Naive B cell (primary cell): ENCODE results near the gene RABGAP1L. TPM values are rescaled to one million over a fixed set of nuclear protein-coding genes. Genes with fewer than 3 reads are reported as not detected.
A peak's percentile ranks its signal among the peaks of the same experiment; 100 is the strongest.

ENCODE experiments used
- ATAC-seq, 2 donors: fragments of 150-1000 bp; cut with Tn5 transposase; 2 replicates each; pipeline ENCODE4 v1.10.0; 2021; ENCODE audit warnings: low read depth in 2 of 2, mild to moderate bottlenecking in 2 of 2, moderate library complexity in 2 of 2
- DNase-seq: peaks from one replicate; pipeline ENCODE4 v3.0.0; 2022
- H3K27ac Mint-ChIP-seq, 6 donors: one replicate each; pipeline ENCODE4 v1.8.0; 2020 to 2022; ENCODE audit warnings: mild to moderate bottlenecking in 6 of 6, mixed read lengths in 6 of 6, moderate library complexity in 5 of 6, inconsistent platforms in 2 of 6
- H3K27me3 Mint-ChIP-seq, 3 donors: one replicate each; pipeline ENCODE4 v1.8.0; 2021 to 2022; ENCODE audit warnings: mixed read lengths in 3 of 3, mild to moderate bottlenecking in 1 of 3
- H3K36me3 Mint-ChIP-seq, 2 donors: one replicate each; pipeline ENCODE4 v1.8.0; 2020 to 2022; ENCODE audit warnings: mixed read lengths in 2 of 2, inconsistent platforms in 1 of 2, mild to moderate bottlenecking in 1 of 2
- H3K4me1 Mint-ChIP-seq, 3 donors: one replicate each; pipeline ENCODE4 v1.8.0; 2020 to 2022; ENCODE audit warnings: mixed read lengths in 3 of 3, inconsistent platforms in 1 of 3, mild to moderate bottlenecking in 1 of 3, moderate library complexity in 1 of 3
- H3K4me3 Mint-ChIP-seq, 8 donors: one replicate each; pipeline ENCODE4 v1.8.0; 2020 to 2022; ENCODE audit warnings: mild to moderate bottlenecking in 8 of 8, mixed read lengths in 8 of 8, moderate library complexity in 8 of 8, inconsistent platforms in 2 of 8
- H3K9me3 Mint-ChIP-seq, 7 donors: one replicate each; pipeline ENCODE4 v1.8.0; 2020 to 2022; ENCODE audit warnings: mixed read lengths in 7 of 7, mild to moderate bottlenecking in 5 of 7, inconsistent platforms in 2 of 7, moderate library complexity in 1 of 7
- polyA plus RNA-seq, 6 donors: library from polyadenylated mRNA; unstranded; fragments of 300-500 nt; fragmentation: Illumina TruSeq; gene quantifications; one replicate each; pipeline ENCODE4 v1.2.3, GENCODE V29; 2021; ENCODE audit warnings: low read depth in 6 of 6

The RABGAP1L gene
- polyA plus RNA-seq, 6 donors from 2014 or later: 24.0 to 90.2 (median 79.0) TPM

DNA sequence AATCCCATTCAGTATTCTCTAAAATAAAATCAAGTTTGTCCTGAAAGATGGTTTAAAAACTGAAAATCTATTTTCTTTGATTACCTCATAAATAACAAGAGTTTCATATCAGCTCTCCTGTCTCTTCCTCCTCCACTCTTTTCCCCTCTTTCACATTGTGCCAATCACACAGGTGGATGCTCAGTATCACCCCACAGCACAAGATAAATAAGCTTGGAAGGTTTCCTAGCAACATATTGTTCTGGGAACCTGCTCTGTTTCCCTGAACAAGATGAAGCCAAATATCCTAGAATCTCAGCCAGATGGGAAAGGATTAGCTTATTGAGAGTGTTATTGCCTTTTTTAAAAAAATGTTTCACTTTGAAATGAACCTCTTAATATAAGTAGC is 794.7 kb downstream of the RABGAP1L start:
- H3K27me3 Mint-ChIP-seq: no peaks in the 10 kb centered on the region
- DNase-seq (no peak), ATAC-seq (no peak)
- peaks cover 36 to 47% (median 41%) of the 10 kb centered on the region in 3 donors for H3K4me1 Mint-ChIP-seq
- peaks cover 0 to 8% of the 10 kb centered on the region in 2 donors for H3K36me3 Mint-ChIP-seq
- peak overlapping the region in 6 of 8 donors; percentile 17 to 77 (median 60) for H3K4me3 Mint-ChIP-seq
- H3K27ac Mint-ChIP-seq: peak overlapping the region; percentile 39 to 89 (median 74)
- no peaks in the 10 kb centered on the region for H3K9me3 Mint-ChIP-seq

DNA sequence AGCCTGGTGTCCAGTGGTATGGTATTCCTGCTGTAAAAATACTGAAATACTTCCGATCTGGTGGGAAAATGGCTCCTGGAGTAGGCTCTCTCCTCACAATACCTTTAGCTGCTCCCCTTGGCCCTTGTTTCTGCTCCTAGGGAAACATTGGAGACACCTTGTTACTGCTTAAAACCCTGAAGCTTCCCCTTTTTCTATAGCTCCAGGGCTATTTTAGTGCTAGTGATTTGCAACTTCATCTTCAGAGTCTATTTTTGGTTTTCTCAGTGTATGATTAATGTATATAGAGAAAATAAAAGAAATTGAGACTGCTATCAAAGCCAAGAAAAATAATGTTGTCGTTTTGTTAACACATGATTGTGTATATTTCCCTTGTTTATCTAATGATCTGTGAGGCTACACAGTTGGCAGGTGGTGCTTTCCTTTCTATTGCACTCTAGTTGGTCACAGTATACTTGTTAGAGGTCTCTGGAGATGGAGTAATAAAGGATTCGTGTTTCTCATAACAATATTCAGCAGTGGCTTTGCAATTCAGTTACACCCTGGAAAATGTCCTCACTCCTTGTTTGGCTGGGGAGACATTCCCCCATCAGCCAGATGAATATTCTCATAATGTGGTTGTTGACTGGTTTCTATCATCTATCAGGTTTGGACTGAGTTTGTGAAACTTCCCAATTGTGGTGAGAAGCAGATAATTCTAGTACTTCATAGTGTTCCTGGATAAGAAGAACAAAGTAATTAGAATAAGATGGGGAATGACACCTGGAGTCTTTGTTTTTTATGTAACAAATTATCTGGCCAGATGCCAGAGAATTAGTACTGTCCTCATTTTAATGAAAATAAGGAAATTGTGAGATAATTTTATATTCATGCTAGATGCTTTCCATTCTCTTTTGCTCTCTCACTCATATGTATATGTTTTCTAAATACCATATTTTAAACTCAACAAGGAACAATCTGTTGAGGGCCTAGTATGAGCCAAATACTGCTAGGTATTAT is 795.6 kb downstream of the RABGAP1L start:
- Mint-ChIP-seq H3K4me3 (peak overlapping the region in 7 of 8 donors; percentile 25 to 77 (median 52)), H3K4me1 (peaks cover 31 to 47% (median 41%) of the 10 kb centered on the region in 3 donors), H3K27me3 (no peaks in the 10 kb centered on the region), H3K36me3 (peaks cover 5 to 8% of the 10 kb centered on the region in 2 donors), H3K9me3 (no peaks in the 10 kb centered on the region), H3K27ac (peak overlapping the region; percentile 46 to 89 (median 84))
- DNase-seq: no peak
- no peak for ATAC-seq

DNA sequence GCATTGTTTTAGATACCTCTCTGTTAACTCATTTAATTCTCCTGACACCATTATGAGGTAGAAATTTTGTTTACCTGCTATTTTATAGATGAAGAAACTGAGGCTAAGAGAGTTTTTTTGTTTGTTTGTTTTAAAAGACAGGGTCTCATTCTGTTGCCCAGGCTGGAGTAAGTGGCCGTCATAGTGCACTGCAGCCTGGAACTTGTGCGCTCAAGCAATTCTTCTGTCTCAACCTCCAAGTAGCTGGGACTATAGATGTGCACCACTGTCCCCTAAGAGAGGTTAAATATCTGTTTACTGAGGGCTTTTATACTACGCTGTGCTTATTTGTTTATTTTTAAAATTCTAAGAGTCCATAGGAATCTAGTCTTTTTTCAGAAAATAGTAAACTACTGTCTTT is 796.8 kb downstream of the RABGAP1L start:
- Mint-ChIP-seq H3K27ac (peak overlapping the region in 2 of 6 donors; percentile 21 to 30), H3K9me3 (no peaks in the 10 kb centered on the region), H3K27me3 (no peaks in the 10 kb centered on the region), H3K36me3 (peaks cover 6 to 8% of the 10 kb centered on the region in 2 donors), H3K4me3 (no peak overlapping the region), H3K4me1 (peaks cover 31 to 47% (median 38%) of the 10 kb centered on the region in 3 donors)
- ATAC-seq (no peak), DNase-seq (no peak)

DNA sequence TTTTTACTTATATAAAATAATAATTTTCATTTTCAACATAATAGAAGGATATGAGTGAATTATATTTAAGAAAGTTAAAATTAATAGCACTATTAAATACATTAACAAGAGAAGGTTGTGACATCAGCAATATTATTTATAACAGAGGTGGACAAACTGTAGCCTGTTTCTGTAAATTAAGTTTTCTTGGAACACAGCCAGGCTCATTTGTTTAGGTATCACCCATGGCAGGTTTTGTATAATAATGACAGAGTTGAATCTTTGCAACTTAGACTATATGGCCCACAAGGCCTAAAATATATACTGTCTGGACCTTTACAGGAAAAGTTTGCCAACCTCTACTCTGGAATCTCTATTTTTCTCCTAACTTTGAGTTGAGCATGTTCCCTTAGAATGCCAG is 797.7 kb downstream of the RABGAP1L start:
- ATAC-seq (no peak), DNase-seq (no peak)
- Mint-ChIP-seq H3K4me3 (no peak overlapping the region), H3K4me1 (peaks cover 31 to 42% (median 37%) of the 10 kb centered on the region in 3 donors), H3K27me3 (no peaks in the 10 kb centered on the region), H3K27ac (no peak overlapping the region), H3K36me3 (peaks cover 6 to 8% of the 10 kb centered on the region in 2 donors), H3K9me3 (no peaks in the 10 kb centered on the region)

DNA sequence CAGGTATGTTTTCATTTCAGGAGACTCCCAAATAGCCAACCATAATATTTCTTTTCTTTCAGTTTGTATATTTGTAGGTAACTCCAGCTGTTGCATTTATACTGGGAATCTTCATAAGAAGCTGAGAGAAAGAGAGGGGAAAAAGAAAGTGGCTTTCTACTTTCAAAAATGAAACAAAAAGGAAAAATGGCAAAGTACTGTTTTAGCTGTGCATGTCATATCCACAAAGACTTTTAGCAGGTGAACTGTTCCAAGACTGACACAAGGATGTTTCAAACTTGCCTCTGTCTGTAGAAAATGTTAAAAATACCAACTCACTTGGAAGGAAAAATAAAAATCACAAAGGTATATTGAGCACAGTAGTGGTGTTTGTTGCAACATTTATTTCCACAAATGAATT is 798.5 kb downstream of the RABGAP1L start:
- H3K27ac Mint-ChIP-seq: peak overlapping the region in 4 of 6 donors; percentile 5 to 78 (median 54)
- ATAC-seq: no peak
- H3K4me1 Mint-ChIP-seq: peaks cover 31 to 40% (median 37%) of the 10 kb centered on the region in 3 donors
- DNase-seq: no peak
- no peaks in the 10 kb centered on the region for H3K9me3 Mint-ChIP-seq
- H3K27me3 Mint-ChIP-seq: no peaks in the 10 kb centered on the region
- H3K4me3 Mint-ChIP-seq: no peak overlapping the region
- H3K36me3 Mint-ChIP-seq: peaks cover 6 to 8% of the 10 kb centered on the region in 2 donors

DNA sequence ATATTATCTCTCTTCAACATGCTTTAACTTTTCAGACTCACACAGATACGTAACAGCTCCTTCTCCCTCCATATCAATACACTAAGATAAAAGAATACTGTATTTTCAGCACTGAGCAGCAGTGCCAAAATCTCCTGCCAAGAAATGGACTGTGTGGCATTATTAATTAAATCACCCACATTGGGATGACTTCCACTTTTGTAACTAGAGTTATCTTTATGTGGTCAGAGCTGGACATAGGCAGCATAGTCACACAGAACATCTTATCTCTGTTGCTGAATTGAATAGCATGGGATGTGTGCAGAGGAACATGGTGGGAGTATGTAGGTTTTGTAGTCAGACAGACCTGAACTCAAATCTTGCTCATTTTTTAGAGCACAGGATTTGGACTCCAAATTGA is 799.1 kb downstream of the RABGAP1L start:
- Mint-ChIP-seq H3K27ac (no peak overlapping the region), H3K4me3 (no peak overlapping the region), H3K4me1 (peaks cover 29 to 37% (median 33%) of the 10 kb centered on the region in 3 donors), H3K27me3 (no peaks in the 10 kb centered on the region), H3K9me3 (no peaks in the 10 kb centered on the region), H3K36me3 (peaks cover 6 to 8% of the 10 kb centered on the region in 2 donors)
- no peak for ATAC-seq
- DNase-seq: no peak

DNA sequence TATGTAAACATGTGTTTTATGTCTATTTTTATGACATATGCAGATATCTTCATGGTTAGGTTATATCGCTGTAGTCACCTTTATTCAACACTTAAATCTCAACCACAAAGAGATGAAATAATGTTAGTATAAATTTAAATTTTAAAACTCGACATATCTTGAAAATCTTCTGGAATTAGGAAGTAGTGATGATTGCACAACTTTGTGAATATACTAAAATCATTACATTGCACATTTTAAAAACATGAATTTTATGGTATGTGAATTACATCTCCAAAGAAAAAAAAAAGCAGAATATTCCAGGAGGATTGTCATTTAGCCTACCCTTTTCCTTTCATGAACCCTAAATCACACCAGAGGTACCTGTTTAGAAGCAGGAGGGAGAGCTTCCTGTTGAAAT is 801.0 kb downstream of the RABGAP1L start:
- H3K9me3 Mint-ChIP-seq: no peaks in the 10 kb centered on the region
- no peak overlapping the region for H3K4me3 Mint-ChIP-seq
- DNase-seq (no peak), ATAC-seq (no peak)
- H3K36me3 Mint-ChIP-seq: peaks cover 6 to 8% of the 10 kb centered on the region in 2 donors
- peak overlapping the region in 1 of 6 donors; percentile 40 for H3K27ac Mint-ChIP-seq
- H3K4me1 Mint-ChIP-seq: peaks cover 25 to 36% (median 26%) of the 10 kb centered on the region in 3 donors
- no peaks in the 10 kb centered on the region for H3K27me3 Mint-ChIP-seq

DNA sequence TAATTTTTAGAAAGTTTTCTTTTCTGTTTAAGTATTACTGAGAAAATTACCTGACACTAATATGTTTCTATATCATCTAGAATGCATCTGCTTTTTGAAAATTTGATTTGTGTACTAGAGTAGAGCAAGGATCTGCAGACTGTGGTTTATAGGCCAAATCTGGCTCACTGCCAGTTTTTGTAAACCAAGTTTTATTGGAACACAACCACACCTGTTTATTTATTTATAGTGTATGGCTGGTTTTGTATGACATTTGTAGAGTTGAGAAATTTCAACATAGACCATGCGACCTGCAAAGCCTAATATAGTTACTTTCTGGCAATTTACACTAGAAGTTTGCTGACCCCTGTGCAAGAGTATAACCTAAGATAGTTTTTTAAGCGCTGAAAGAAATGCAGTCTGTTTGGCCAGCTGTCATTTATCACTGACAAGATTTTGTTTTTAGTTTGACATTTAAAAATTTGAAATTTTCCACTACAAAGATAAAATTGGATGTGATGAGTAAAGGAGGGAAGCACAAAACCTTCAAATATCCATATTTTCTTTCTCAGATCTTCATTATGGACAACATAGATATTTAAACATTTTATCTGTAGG is 804.3 kb downstream of the RABGAP1L start:
- H3K27ac Mint-ChIP-seq: peak overlapping the region in 2 of 6 donors; percentile 28 to 68
- no peak for ATAC-seq

DNA sequence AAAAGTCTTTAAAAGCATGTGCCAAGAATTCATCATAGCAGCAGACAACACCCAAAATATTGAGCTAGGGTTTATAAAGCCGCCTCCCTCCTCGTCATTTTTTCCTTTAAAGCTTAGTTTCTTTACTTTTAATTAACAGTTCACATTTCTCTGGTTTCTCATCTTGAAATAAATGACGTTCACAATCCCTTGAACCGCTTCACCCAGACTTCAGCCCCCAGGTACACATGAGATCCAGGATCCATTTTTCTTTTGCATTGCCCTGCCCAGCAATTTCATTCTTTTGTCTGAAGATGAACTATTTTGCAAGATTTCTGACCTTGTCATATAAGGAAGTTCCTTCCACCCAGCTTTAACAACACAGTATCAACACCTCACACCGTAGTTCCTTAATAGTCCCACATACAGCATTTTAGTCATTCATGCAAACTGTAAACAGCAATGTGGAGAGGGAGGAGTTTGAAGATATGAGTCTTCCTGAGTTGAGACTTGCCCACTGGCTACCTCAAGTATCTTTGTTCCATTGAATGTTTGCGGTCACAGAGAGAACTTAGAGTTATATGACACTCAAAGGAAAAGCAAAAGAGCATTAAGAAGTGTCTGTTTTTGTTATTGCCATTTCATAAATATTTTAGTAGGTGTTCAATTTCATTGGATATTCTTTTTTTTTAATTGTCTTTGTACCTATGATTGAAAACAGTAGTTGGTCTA is 805.1 kb downstream of the RABGAP1L start:
- peaks cover 34 to 57% (median 46%) of the 10 kb centered on the region in 3 donors for H3K4me1 Mint-ChIP-seq
- H3K36me3 Mint-ChIP-seq: peaks cover 0 to 6% of the 10 kb centered on the region in 2 donors
- DNase-seq: no peak
- H3K4me3 Mint-ChIP-seq: peak overlapping the region in 6 of 8 donors; percentile 1 to 46 (median 16)
- no peaks in the 10 kb centered on the region for H3K27me3 Mint-ChIP-seq
- peak overlapping the region in 5 of 6 donors; percentile 60 to 83 (median 68) for H3K27ac Mint-ChIP-seq
- peak; percentile 74 to 76 for ATAC-seq
- H3K9me3 Mint-ChIP-seq: no peaks in the 10 kb centered on the region

More for the DNA sequence above, 804.3 kb downstream of the RABGAP1L start:
- no peaks in the 10 kb centered on the region for H3K27me3 Mint-ChIP-seq
- peaks cover 27 to 49% (median 40%) of the 10 kb centered on the region in 3 donors for H3K4me1 Mint-ChIP-seq
- no peaks in the 10 kb centered on the region for H3K9me3 Mint-ChIP-seq
- peaks cover under 1 to 6% of the 10 kb centered on the region in 2 donors for H3K36me3 Mint-ChIP-seq
- no peak overlapping the region for H3K4me3 Mint-ChIP-seq
- no peak for DNase-seq

DNA sequence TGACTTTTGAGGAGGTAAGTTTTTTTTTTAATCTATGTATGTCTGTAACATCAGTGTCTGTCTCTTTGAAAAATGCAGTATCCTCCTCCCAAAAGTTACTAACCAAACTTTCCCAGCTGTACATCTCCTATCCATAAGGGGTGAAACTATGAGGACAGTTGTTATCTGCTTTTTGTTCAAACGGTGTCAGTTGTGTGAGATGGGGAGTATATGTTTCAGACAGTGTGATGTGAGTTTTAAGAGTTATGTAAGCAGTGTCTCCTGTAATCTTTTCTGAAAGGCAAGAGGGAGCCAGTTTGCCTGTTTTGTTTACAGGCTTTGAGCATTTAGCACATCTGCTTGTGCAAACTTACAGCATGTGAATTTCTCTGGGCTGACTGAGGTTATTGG is 805.6 kb downstream of the RABGAP1L start:
- Mint-ChIP-seq H3K27ac (peak overlapping the region; percentile 17 to 83 (median 70)), H3K27me3 (no peaks in the 10 kb centered on the region), H3K4me3 (peak overlapping the region in 3 of 8 donors; percentile 21 to 46 (median 31)), H3K9me3 (no peaks in the 10 kb centered on the region), H3K36me3 (peaks cover 0 to under 1% of the 10 kb centered on the region in 2 donors), H3K4me1 (peaks cover 35 to 61% (median 46%) of the 10 kb centered on the region in 3 donors)
- ATAC-seq: no peak
- DNase-seq: no peak

DNA sequence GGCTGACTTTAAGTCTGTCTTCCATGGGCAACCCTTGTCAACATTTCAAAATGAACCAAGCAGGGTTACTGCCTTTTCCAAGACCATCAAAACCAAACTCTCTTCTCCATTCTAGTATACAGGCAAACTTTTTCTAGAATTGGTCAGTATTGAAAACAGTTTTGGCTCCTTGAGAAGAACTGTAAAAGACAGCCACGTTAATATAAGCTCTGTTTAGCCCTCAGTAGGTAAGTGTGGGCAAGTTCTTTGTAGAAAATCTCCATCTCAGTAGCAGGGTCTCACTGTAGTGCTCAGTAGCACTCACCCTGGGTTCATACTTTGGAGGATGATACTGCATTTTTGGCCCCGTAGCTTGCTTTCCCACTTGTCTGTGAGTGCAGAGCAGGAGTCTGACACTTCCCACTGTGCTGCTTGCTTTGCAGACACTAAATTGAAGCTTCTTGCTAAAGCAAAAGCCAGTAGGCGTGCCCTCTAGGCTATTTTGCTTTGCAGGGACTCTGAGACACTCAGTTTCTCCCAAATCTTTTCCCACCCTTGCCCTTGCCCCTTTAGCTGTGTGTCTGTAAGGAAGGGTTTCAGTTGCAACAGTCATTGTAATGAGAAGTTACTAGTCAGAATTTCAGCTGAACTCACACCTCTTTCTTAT is 806.2 kb downstream of the RABGAP1L start:
- no peaks in the 10 kb centered on the region for H3K36me3 Mint-ChIP-seq
- H3K27me3 Mint-ChIP-seq: no peaks in the 10 kb centered on the region
- H3K9me3 Mint-ChIP-seq: no peaks in the 10 kb centered on the region
- H3K4me3 Mint-ChIP-seq: peak overlapping the region in 4 of 8 donors; percentile 31 to 65 (median 52)
- ATAC-seq: no peak
- peak overlapping the region in 4 of 6 donors; percentile 17 to 83 (median 65) for H3K27ac Mint-ChIP-seq
- no peak for DNase-seq
- peaks cover 35 to 61% (median 46%) of the 10 kb centered on the region in 3 donors for H3K4me1 Mint-ChIP-seq

DNA sequence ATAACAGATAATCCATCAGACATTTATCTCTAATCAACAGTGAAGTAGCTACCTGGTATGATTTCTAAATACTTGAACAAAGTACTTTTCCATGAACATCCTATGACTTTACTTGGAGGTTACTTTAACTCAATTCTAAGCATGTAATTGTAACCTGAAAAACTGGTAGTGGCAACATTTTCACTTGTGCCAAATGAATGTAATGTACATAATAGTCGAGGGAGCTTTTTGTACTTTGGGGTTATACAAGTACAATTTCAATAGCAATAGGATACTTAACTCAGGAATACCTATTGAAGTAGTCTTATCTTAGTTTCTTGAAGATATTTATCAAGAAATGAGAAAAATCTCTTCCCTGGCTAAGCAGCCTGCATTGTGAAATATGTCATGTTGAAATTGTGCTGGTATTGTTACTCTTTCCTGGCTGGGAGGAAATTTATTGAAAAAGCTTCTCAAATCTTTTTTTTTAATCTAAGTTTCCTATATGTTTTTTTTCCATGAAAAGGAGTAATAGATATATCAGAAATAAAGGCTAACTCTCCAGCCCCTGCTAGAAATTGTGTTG is 806.8 kb downstream of the RABGAP1L start:
- Mint-ChIP-seq H3K4me1 (peaks cover 35 to 61% (median 46%) of the 10 kb centered on the region in 3 donors), H3K4me3 (peak overlapping the region in 5 of 8 donors; percentile 2 to 65 (median 39)), H3K36me3 (no peaks in the 10 kb centered on the region), H3K27ac (peak overlapping the region in 5 of 6 donors; percentile 62 to 86 (median 69)), H3K9me3 (no peaks in the 10 kb centered on the region), H3K27me3 (no peaks in the 10 kb centered on the region)
- ATAC-seq: no peak
- no peak for DNase-seq
